Erythroblast (primary cell): Measurements from ENCODE around the gene MTF2.

Source experiments
- GATA1 ChIP-seq: IDR thresholded peaks from 2 replicates; pipeline ENCODE4 v1.6.1; 2011; ENCODE audit warnings: low read depth, mild to moderate bottlenecking, control low read depth, low read length, moderate library complexity
- POLR2A ChIP-seq: IDR thresholded peaks from 2 replicates; pipeline ENCODE4 v1.6.1; 2011; ENCODE audit warnings: mild to moderate bottlenecking, low read length

- TF ChIP-seq POLR2A = no peak
- TF ChIP-seq GATA1 = no peak
Observed at GRCh38 chr1:93106226-93106625, 27.1 kb downstream of the MTF2 start.
